GM19455 (cell line): Measurements from ENCODE around the gene BLZF1.
"Not testable (repeated sequence)": the region's sequence is repeated elsewhere in the genome, so short reads cannot be mapped to it uniquely, and the experiment has no call there.

Source experiments
- ATAC-seq: cut with Tn5 transposase; IDR thresholded peaks from one replicate; pipeline ENCODE4 v1.9.1; 2021; ENCODE audit not compliant: unreplicated experiment

BLZF1 gene

GRCh38 chr1:169348383-169349036 is 19.5 kb upstream of the BLZF1 start:
- no peak for ATAC-seq

- ATAC-seq: no peak
Measured at GRCh38 chr1:169360415-169360814, 7.6 kb upstream of the BLZF1 start.

- no peak for ATAC-seq
Measured at GRCh38 chr1:169361281-169361680, 6.7 kb upstream of the BLZF1 start.

GRCh38 chr1:169363046-169363730 is 4.8 kb upstream of the BLZF1 start:
- ATAC-seq: no peak

- no peak for ATAC-seq
Measured at GRCh38 chr1:169364948-169365347, 3.0 kb upstream of the BLZF1 start.

GRCh38 chr1:169367096-169367685 is 804 bp upstream of the BLZF1 start:
- ATAC-seq: no peak

GRCh38 chr1:169368406-169368769 is 393 bp downstream of the BLZF1 start:
- no peak for ATAC-seq

- no peak for ATAC-seq
Measured at GRCh38 chr1:169371404-169371803, 3.4 kb downstream of the BLZF1 start.

GRCh38 chr1:169381162-169381561 is 13.2 kb downstream of the BLZF1 start:
- no peak for ATAC-seq

- ATAC-seq: no peak
Measured at GRCh38 chr1:169383449-169383848, 15.5 kb downstream of the BLZF1 start.

GRCh38 chr1:169387399-169387798 is 19.4 kb downstream of the BLZF1 start:
- no peak for ATAC-seq

- ATAC-seq: peak; percentile 90
Measured at GRCh38 chr1:169390303-169390702, 22.3 kb downstream of the BLZF1 start.

- no peak for ATAC-seq
Measured at GRCh38 chr1:169392406-169392805, 24.4 kb downstream of the BLZF1 start.

- no peak for ATAC-seq
Measured at GRCh38 chr1:169395955-169396354, 28.0 kb downstream of the BLZF1 start.

- ATAC-seq: not testable (repeated sequence)
Measured at GRCh38 chr1:169402578-169402977, 34.6 kb downstream of the BLZF1 start.

GRCh38 chr1:169408340-169408739 is 40.3 kb downstream of the BLZF1 start:
- ATAC-seq: not testable (repeated sequence)

- ATAC-seq: no peak
Measured at GRCh38 chr1:169414952-169415351, 47.0 kb downstream of the BLZF1 start.

- ATAC-seq: no peak
Measured at GRCh38 chr1:169421309-169421708, 53.3 kb downstream of the BLZF1 start.

- no peak for ATAC-seq
Measured at GRCh38 chr1:169426174-169426705, 58.2 kb downstream of the BLZF1 start.

- peak; percentile 97 for ATAC-seq
Measured at GRCh38 chr1:169427081-169427641, 59.2 kb downstream of the BLZF1 start, which contains the start of gene CCDC181. CCDC181 (minus strand) TSS chr1:169427474; CDS start chr1:169424927, 2,547 bp downstream.
